ENCODE measurements around the gene TRAF2.

TRAF2 gene

DNA sequence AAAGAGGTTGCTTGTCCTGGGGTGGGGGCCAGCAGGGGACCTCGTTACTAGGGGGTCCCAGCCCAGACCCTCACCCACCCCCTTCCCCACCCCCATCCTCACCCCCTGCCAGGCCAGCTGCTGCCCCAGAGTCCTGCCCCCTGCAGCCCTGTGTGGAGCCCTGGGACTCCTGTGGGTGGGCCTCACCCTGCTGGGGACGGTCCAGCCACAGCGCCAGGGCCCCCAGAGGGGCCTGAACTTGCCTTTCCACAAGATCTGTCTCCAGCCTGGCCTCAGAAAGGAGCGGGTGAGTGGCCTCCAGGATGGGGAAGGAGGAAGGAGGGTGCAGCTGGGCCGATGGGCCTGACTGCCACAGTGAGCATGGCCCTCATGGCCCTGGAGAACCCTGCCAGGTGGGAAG lies 83.5 kb downstream of the TRAF2 start:
- no peaks in the 10 kb centered on the region for H3K4me1 ChIP-seq
- no peaks in the 10 kb centered on the region for H3K27me3 ChIP-seq (ENCODE audit: control insufficient read depth, insufficient read depth, low read length)
- no peak overlapping the region for H3K4me3 ChIP-seq (ENCODE audit: low read depth, low read length)
- H3K9ac ChIP-seq, result no peak overlapping the region
- H3K4me2 ChIP-seq (ENCODE audit: low read length), result no peak overlapping the region
- H3K27ac ChIP-seq, result no peak overlapping the region
- H3K36me3 ChIP-seq (ENCODE audit: control insufficient read depth, insufficient read depth, low read length), result no peaks in the 10 kb centered on the region
- no peaks in the 10 kb centered on the region for H3K79me2 ChIP-seq
- H3K9me3 ChIP-seq (ENCODE audit: control insufficient read depth, low read length), result no peaks in the 10 kb centered on the region
- H2AFZ ChIP-seq, result no peak overlapping the region
- TF ChIP-seq, protein P1, sequence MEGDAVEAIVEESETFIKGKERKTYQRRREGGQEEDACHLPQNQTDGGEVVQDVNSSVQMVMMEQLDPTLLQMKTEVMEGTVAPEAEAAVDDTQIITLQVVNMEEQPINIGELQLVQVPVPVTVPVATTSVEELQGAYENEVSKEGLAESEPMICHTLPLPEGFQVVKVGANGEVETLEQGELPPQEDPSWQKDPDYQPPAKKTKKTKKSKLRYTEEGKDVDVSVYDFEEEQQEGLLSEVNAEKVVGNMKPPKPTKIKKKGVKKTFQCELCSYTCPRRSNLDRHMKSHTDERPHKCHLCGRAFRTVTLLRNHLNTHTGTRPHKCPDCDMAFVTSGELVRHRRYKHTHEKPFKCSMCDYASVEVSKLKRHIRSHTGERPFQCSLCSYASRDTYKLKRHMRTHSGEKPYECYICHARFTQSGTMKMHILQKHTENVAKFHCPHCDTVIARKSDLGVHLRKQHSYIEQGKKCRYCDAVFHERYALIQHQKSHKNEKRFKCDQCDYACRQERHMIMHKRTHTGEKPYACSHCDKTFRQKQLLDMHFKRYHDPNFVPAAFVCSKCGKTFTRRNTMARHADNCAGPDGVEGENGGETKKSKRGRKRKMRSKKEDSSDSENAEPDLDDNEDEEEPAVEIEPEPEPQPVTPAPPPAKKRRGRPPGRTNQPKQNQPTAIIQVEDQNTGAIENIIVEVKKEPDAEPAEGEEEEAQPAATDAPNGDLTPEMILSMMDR (IDR thresholded peaks at IDR 0.05), result no peak

- no peaks in the 10 kb centered on the region for H3K4me1 ChIP-seq
- TF ChIP-seq, protein P1 (IDR thresholded peaks at IDR 0.05), result no peak
Observed at GRCh38 chr9:136970361-136970760, 84.0 kb downstream of the TRAF2 start.

DNA sequence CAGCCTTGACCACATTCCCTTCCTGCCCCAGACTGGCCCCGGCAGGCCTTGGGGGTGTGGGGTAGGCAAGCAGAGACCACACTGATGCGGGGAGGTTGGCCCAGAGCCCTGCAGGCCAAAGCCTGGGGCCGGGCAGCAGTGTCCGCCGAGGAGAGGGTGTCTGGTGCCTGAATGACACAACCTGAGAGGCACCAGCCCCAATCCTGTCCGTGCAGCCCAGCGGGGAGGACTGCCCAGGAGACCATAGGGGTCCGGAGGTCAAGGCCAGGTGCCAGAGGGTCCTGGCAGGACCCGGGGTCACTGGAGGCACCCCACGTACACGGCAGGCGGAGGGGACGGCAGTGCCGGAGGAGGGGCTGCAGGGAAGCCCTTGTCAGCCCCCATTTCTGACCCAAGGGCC lies 85.4 kb downstream of the TRAF2 start:
- Histone ChIP-seq H3K27me3 (ENCODE audit: control insufficient read depth, insufficient read depth, low read length) (no peaks in the 10 kb centered on the region), H2AFZ (no peak overlapping the region), H3K4me1 (no peaks in the 10 kb centered on the region), H3K36me3 (ENCODE audit: control insufficient read depth, insufficient read depth, low read length) (no peaks in the 10 kb centered on the region), H3K9ac (no peak overlapping the region), H3K27ac (no peak overlapping the region), H3K79me2 (no peaks in the 10 kb centered on the region), H3K4me3 (ENCODE audit: low read depth, low read length) (no peak overlapping the region), H3K9me3 (ENCODE audit: control insufficient read depth, low read length) (no peaks in the 10 kb centered on the region), H3K4me2 (ENCODE audit: low read length) (no peak overlapping the region)
- TF ChIP-seq, protein P1 (IDR thresholded peaks at IDR 0.05), result no peak

More at GRCh38 chr9:136970361-136970760, 84.0 kb downstream of the TRAF2 start:
- no peak overlapping the region for H3K9ac ChIP-seq
- H3K4me2 ChIP-seq (ENCODE audit: low read length), result no peak overlapping the region
- no peaks in the 10 kb centered on the region for H3K27me3 ChIP-seq (ENCODE audit: control insufficient read depth, insufficient read depth, low read length)
- H3K27ac ChIP-seq, result no peak overlapping the region
- no peaks in the 10 kb centered on the region for H3K9me3 ChIP-seq (ENCODE audit: control insufficient read depth, low read length)
- no peaks in the 10 kb centered on the region for H3K36me3 ChIP-seq (ENCODE audit: control insufficient read depth, insufficient read depth, low read length)
- no peak overlapping the region for H2AFZ ChIP-seq
- H3K4me3 ChIP-seq (ENCODE audit: low read depth, low read length), result no peak overlapping the region
- H3K79me2 ChIP-seq, result no peaks in the 10 kb centered on the region

DNA sequence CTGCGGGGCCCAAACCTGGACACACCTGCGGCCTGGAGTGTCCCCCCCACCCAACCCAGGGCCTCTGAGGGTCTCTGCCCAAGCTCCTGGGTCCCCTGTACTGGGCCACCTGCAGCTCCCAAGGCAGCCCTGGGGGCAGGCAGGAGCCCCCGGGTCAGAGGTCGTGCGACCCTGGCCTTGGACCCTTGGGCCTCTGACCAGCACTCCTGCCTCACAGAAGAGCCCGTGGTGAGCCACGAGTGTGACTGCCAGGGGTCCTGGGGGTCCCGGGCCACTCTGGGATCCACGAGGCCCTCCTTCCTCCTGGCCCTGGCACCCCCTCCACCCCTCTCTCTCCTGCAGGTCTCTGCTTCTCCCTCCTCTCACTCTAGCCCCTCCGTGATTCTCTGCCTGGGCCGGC lies 86.0 kb downstream of the TRAF2 start:
- H3K4me2 ChIP-seq (ENCODE audit: low read length), result no peak overlapping the region
- no peaks in the 10 kb centered on the region for H3K9me3 ChIP-seq (ENCODE audit: control insufficient read depth, low read length)
- no peak overlapping the region for H3K9ac ChIP-seq
- H3K27ac ChIP-seq, result no peak overlapping the region
- H3K79me2 ChIP-seq, result no peaks in the 10 kb centered on the region
- TF ChIP-seq, protein P1 (IDR thresholded peaks at IDR 0.05), result no peak
- no peaks in the 10 kb centered on the region for H3K4me1 ChIP-seq
- no peaks in the 10 kb centered on the region for H3K36me3 ChIP-seq (ENCODE audit: control insufficient read depth, insufficient read depth, low read length)
- no peaks in the 10 kb centered on the region for H3K27me3 ChIP-seq (ENCODE audit: control insufficient read depth, insufficient read depth, low read length)
- no peak overlapping the region for H2AFZ ChIP-seq
- no peak overlapping the region for H3K4me3 ChIP-seq (ENCODE audit: low read depth, low read length)

GRCh38 chr9:136972743-136973142 lies 86.4 kb downstream of the TRAF2 start:
- H3K27me3 ChIP-seq (ENCODE audit: control insufficient read depth, insufficient read depth, low read length), result no peaks in the 10 kb centered on the region
- H3K4me1 ChIP-seq, result no peaks in the 10 kb centered on the region
- no peak overlapping the region for H3K9ac ChIP-seq
- no peaks in the 10 kb centered on the region for H3K9me3 ChIP-seq (ENCODE audit: control insufficient read depth, low read length)
- no peak overlapping the region for H2AFZ ChIP-seq
- no peak overlapping the region for H3K27ac ChIP-seq
- no peak overlapping the region for H3K4me2 ChIP-seq (ENCODE audit: low read length)
- H3K36me3 ChIP-seq (ENCODE audit: control insufficient read depth, insufficient read depth, low read length), result no peaks in the 10 kb centered on the region
- H3K4me3 ChIP-seq (ENCODE audit: low read depth, low read length), result no peak overlapping the region
- TF ChIP-seq, protein P1 (IDR thresholded peaks at IDR 0.05), result no peak
- no peaks in the 10 kb centered on the region for H3K79me2 ChIP-seq

Measured in parathyroid adenoma (tissue), 2 donors.